Amniotic epithelial cell (primary cell): ENCODE results near the gene ARF1.

ENCODE experiments used
- DNase-seq: peaks from one replicate; pipeline ENCODE4 v3.0.0-alpha.2; 2010; ENCODE audit warnings: low read depth

The ARF1 gene

DNA sequence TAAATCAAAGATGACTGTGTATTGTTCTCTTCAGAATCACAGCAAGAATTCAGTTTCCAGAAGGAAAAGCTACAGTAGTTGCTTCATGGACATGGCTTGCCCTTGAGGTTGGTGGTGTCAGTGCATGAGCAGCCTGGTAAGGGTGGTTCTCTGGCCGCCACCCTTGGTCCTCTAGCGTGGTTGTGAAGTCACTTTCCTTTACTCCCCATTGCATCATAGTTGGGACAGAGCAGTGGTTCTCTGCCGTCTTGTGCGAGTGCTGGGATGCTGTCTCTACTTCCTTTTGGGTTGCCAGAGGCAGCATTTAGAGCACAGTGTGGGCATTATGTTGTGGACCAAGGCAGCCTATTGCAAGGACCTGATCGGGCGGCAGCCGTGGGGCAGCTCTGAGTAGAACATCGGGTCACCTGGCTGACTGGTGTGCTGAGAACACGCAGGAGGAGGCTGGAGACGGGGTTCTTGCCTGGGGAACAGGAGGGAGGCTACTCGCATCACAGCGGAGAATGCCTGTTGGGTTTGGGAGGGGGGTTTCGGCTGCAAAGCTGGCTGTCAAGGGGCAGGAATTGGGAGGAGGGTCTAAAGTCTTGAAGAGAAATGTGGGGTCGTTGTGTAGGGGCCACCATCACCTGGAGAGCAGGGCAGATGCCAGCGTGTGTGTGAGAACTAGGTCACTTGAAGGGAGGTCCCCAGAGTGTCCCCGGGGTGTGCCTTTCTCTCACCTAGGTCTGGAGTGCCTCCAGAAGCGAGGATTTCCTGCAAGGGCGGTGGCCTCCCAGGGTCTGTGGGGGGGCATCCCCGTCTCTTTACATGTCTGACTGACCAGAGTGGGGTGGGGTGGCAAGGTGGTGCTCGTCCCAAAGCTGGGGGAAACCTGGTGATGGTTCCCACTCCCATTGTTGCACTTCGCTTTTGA, 6.3 kb downstream of the ARF1 start:
- DNase-seq: no peak

GRCh38 chr1:228089519-228090380, 7.2 kb downstream of the ARF1 start:
- no peak for DNase-seq

- peak; percentile 50 for DNase-seq
Observed at GRCh38 chr1:228090613-228091081, 8.1 kb downstream of the ARF1 start.

- no peak for DNase-seq
Observed at GRCh38 chr1:228091084-228091483, 8.6 kb downstream of the ARF1 start.

GRCh38 chr1:228092342-228093049, 10.0 kb downstream of the ARF1 start:
- DNase-seq: no peak

- DNase-seq: no peak
Observed at GRCh38 chr1:228093050-228093906, 10.8 kb downstream of the ARF1 start.

GRCh38 chr1:228094432-228095016, 12.0 kb downstream of the ARF1 start:
- no peak for DNase-seq

GRCh38 chr1:228095161-228095560, 12.7 kb downstream of the ARF1 start:
- no peak for DNase-seq

- no peak for DNase-seq
Observed at GRCh38 chr1:228095938-228096337, 13.4 kb downstream of the ARF1 start.

DNA sequence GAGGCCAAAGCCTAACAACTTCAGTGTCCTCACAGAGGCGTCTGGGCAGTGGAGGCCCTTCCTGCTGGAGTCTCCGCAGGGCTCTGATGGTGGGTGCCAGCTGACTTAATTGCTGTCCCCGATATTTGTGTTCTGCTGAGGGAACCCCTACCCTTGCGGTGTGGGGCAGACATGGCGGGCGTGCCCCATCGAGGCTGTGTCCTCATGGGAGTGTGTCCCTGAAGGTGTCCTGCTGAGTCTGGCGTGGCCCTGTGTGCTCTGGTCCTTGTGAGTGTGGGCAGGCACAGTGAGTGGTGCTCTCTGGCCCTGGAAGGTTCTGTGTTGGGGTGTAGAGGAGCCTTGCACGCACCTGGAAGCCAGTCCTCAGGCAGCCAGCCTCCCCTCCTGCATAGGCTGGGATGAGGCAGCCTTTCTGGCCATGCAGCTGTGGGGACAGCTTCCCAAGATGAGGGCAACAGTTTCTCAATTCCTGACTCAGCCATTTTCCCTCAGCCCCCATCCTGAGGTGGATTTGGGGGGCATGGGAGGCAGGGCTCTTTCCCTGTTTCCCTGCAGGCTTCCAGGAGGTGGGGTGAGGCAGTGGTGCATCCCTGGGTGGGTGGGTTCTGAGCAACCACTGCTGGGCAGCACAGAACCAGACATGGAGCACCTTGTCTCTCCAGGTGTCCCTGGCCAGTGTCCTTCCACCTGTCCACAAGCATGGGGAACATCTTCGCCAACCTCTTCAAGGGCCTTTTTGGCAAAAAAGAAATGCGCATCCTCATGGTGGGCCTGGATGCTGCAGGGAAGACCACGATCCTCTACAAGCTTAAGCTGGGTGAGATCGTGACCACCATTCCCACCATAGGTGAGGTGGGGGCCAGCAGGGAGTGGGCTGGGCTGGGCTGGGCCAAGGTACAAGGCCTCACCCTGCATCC, 14.2 kb downstream of the ARF1 start:
- no peak for DNase-seq

DNA sequence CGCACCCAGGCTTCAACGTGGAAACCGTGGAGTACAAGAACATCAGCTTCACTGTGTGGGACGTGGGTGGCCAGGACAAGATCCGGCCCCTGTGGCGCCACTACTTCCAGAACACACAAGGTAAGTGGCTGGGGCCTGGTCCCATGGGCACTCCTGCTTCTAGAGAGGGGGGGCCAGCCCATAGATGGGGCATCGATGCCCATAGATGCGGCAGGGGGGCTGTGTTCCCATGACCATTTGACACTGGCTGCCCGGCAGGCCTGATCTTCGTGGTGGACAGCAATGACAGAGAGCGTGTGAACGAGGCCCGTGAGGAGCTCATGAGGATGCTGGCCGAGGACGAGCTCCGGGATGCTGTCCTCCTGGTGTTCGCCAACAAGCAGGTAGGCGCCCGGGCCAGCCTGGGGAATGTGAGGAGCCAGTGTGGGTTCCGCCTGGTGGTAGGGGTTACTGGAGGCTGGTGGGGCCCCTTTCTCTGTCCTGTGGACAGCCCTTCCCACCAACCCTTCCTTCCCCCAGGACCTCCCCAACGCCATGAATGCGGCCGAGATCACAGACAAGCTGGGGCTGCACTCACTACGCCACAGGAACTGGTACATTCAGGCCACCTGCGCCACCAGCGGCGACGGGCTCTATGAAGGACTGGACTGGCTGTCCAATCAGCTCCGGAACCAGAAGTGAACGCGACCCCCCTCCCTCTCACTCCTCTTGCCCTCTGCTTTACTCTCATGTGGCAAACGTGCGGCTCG, 15.0 kb downstream of the ARF1 start:
- no peak for DNase-seq

- no peak for DNase-seq
Observed at GRCh38 chr1:228098323-228098931, 15.9 kb downstream of the ARF1 start.

GRCh38 chr1:228099331-228099732, 16.8 kb downstream of the ARF1 start:
- DNase-seq: no peak

DNA sequence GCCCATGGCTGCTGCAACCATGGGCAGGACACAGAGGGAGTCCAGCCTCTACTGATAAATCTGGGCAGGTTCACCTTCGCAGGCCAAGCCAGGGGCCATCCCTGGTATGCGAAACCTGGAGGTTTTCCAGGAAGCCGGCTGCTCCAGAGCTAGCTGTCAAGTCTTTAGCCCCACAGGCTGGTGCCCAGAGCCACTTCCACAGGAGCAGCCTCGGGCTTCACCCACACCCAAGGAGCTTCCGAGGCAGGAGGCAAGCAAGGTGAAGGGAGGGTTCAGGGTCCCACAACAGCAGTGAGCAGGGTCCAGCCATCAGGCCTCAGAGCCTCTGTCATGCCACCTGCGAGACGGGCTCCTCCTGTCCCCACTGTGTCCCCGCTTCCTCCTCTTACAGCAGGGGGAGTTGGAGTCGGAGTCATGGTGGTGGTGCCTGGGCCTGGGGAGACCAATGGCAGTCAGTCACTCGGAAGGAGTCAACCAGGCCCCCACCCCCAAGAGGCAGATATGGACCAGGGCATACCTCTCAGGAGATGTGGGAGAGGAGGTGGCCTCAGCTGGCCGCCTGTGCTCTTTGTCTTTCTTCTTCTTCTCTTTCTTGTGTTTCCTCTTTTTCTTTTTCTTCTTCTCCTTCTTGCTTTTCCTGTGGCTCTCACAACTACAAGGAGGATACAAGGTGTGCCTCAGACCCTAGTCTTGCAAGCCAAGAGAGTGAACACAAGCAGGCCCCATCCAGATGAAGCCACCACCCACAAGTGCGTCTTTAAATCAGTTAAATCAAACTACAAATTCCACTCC, 18.5 kb downstream of the ARF1 start:
- no peak for DNase-seq

DNA sequence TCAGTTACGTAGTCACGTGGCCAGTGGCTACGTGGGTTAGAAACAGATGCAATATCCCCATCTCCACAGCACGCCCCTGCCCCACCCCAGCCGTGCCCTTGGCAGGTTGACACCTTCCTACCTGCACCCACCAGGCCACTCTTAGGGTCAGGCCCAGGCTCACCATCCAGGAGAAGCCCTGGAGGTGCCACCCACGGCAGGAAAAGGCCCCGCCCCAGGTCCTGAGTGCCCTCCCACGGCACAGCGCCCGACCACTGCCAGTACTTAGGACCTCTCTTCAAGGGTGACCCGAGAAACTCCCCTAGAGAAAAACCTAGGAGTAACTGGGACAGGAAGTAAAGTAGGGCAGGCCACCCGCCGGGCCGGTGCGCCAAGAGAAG, 19.1 kb downstream of the ARF1 start:
- DNase-seq: no peak

- no peak for DNase-seq
Observed at GRCh38 chr1:228101994-228102790, 19.7 kb downstream of the ARF1 start.
